Uterus (tissue), 2 donors: ENCODE data around the gene ALOX5AP.

Experiments
- POLR2A ChIP-seq, 2 donors: fragments of 450-650 bp; IDR thresholded peaks; one replicate each; pipeline ENCODE4 v1.6.1; 2016; ENCODE audit warnings: antibody characterized with exemption in 2 of 2, mild to moderate bottlenecking in 1 of 2, moderate library complexity in 1 of 2
- TF ChIP-seq, protein P1 (sequence below), 4 experiments: fragments of 200-600 bp in 2 of 4; fragments of 450-650 bp in 2 of 4; sonication (generic) in 2 of 4; IDR thresholded peaks; one replicate each; pipeline ENCODE4 v1.5.1; 2016 to 2019; ENCODE audit warnings: antibody characterized with exemption in 4 of 4, mild to moderate bottlenecking in 2 of 4, moderate library complexity in 1 of 4

DNA sequence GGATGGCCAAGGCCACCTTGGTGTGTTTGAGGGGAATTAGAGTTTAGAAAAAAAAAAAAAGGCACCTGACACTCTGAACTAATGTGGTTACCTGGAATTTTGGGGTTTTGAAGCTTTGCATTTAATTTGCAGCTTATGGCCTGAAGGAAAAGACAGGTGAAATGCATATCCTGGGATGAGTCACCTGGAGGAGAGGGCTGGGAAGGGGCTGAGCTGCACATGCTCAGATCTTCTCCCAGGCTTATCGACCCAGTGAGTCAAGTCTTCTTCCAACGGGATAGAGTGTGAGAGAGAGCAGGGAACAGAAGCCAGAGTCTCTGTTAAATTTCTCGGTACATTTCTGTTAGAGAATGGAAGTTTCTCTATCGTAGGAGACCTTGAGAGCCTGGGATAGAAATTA is 29.7 kb upstream of the ALOX5AP start:
- TF ChIP-seq, protein P1, sequence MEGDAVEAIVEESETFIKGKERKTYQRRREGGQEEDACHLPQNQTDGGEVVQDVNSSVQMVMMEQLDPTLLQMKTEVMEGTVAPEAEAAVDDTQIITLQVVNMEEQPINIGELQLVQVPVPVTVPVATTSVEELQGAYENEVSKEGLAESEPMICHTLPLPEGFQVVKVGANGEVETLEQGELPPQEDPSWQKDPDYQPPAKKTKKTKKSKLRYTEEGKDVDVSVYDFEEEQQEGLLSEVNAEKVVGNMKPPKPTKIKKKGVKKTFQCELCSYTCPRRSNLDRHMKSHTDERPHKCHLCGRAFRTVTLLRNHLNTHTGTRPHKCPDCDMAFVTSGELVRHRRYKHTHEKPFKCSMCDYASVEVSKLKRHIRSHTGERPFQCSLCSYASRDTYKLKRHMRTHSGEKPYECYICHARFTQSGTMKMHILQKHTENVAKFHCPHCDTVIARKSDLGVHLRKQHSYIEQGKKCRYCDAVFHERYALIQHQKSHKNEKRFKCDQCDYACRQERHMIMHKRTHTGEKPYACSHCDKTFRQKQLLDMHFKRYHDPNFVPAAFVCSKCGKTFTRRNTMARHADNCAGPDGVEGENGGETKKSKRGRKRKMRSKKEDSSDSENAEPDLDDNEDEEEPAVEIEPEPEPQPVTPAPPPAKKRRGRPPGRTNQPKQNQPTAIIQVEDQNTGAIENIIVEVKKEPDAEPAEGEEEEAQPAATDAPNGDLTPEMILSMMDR (IDR thresholded peaks at IDR 0.05) = no peak
- TF ChIP-seq POLR2A (IDR thresholded peaks at IDR 0.05) = no peak
